Measurements from ENCODE around the gene RBBP4.

GRCh38 chr1:32713081-32713480, 62.1 kb downstream of the RBBP4 start:
- TF ChIP-seq, protein P1, sequence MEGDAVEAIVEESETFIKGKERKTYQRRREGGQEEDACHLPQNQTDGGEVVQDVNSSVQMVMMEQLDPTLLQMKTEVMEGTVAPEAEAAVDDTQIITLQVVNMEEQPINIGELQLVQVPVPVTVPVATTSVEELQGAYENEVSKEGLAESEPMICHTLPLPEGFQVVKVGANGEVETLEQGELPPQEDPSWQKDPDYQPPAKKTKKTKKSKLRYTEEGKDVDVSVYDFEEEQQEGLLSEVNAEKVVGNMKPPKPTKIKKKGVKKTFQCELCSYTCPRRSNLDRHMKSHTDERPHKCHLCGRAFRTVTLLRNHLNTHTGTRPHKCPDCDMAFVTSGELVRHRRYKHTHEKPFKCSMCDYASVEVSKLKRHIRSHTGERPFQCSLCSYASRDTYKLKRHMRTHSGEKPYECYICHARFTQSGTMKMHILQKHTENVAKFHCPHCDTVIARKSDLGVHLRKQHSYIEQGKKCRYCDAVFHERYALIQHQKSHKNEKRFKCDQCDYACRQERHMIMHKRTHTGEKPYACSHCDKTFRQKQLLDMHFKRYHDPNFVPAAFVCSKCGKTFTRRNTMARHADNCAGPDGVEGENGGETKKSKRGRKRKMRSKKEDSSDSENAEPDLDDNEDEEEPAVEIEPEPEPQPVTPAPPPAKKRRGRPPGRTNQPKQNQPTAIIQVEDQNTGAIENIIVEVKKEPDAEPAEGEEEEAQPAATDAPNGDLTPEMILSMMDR (IDR thresholded peaks at IDR 0.05) = no peak
- no peak for TF ChIP-seq POLR2A (IDR thresholded peaks at IDR 0.05)
